K562 (cell line): ENCODE data around the gene SEPTIN12. TPM values are rescaled to one million over a fixed set of nuclear protein-coding genes. Genes with fewer than 3 reads are reported as not detected.

Experiments used
- ATAC-seq: fragments of 200-7000 bp; cut with Tn5 transposase; 3 replicates; pipeline ENCODE4 v1.9.1; 2020; ENCODE audit warnings: moderate library complexity
- BruUV-seq: library from RNA; stranded (reverse); fragments of 400-500 nt; replicated peaks from 2 replicates; lab custom pipeline; 2021; lab: Mats Ljungman, UMichigan
- CTCF ChIA-PET: fragments of 300-600 bp; formaldehyde crosslinking; extraction: SDS; loops from one replicate; lab custom pipeline; 2021; ENCODE audit warnings: low intra/inter-chr PET ratio; lab: Yijun Ruan, JAX
- POLR2A ChIA-PET: fragments of 300-600, 350-650 bp; sonication (Branson Sonifier 250); formaldehyde crosslinking; extraction: SDS; loops from one replicate; lab custom pipeline; 2021; ENCODE audit warnings: antibody characterized with exemption, inconsistent platforms; lab: Yijun Ruan, JAX
- DNase-seq, 4 experiments: peaks; one replicate each; pipeline versions ENCODE4 v3.0.0 to v3.0.0-alpha.2; 2011 to 2018; ENCODE audit warnings: low spot score in 3 of 4, mixed read lengths in 3 of 4; ENCODE audit errors: extremely low read depth in 1 of 4
- FAIRE-seq: peaks from 2 replicates; lab custom pipeline; 2011; peaks lifted over from hg19 to GRCh38; lab: Jason Lieb, UNC
- H2AFZ ChIP-seq: 2 replicates; pipeline ENCODE4 v1.6.0; 2011; ENCODE audit warnings: low read depth, low read length, control low read depth, inconsistent platforms
- H3K27ac ChIP-seq: fragments of 200-600 bp; 3 replicates; pipeline ENCODE4 v1.8.0; 2011; ENCODE audit warnings: low read depth, mild to moderate bottlenecking, control low read depth, inconsistent platforms, low read length, moderate library complexity, mixed read lengths; ENCODE audit errors: extremely low read depth
- H3K27me3 ChIP-seq, 2 experiments: fragments of 300-600 bp in 1 of 2; 2 replicates in 1 of 2; 3 replicates in 1 of 2; pipeline versions ENCODE4 v1.6.0 to v1.8.0; 2011; ENCODE audit warnings: inconsistent platforms in 2 of 2, low read length in 2 of 2, mild to moderate bottlenecking in 1 of 2, mixed read lengths in 1 of 2, moderate library complexity in 1 of 2; ENCODE audit not compliant: control insufficient read depth in 2 of 2, insufficient read depth in 2 of 2
- H3K36me3 ChIP-seq: fragments of 300-600 bp; 3 replicates; pipeline ENCODE4 v1.8.0; 2011; ENCODE audit warnings: mild to moderate bottlenecking, low read length, inconsistent platforms; ENCODE audit not compliant: control insufficient read depth, insufficient read depth
- H3K4me1 ChIP-seq, 2 experiments: fragments of 200-600 bp in 1 of 2; replicated peaks in 1 of 2; 2 replicates in 1 of 2; 3 replicates in 1 of 2; pipeline versions ENCODE4 v1.5.1 to v1.8.0; 2011; ENCODE audit warnings: inconsistent platforms in 2 of 2, low read length in 2 of 2, mild to moderate bottlenecking in 1 of 2, mixed read lengths in 1 of 2, moderate library complexity in 1 of 2; ENCODE audit not compliant: control insufficient read depth in 2 of 2, insufficient read depth in 2 of 2
- H3K4me2 ChIP-seq: 2 replicates; pipeline ENCODE4 v1.6.1; 2011; ENCODE audit warnings: low read length, control low read depth, inconsistent platforms, mixed read lengths; ENCODE audit not compliant: insufficient read depth
- H3K4me3 ChIP-seq: fragments of 200-600 bp; sonication (generic), shearing (Covaris generic); 2 replicates; pipeline ENCODE4 v1.5.1; 2016; ENCODE audit warnings: control low read depth, inconsistent platforms
- H3K79me2 ChIP-seq: fragments of 200-600 bp; 3 replicates; pipeline ENCODE4 v1.8.0; 2011; ENCODE audit warnings: low read length, inconsistent platforms; ENCODE audit not compliant: control insufficient read depth, insufficient read depth
- H3K9ac ChIP-seq, 2 experiments: 2 replicates each; pipeline versions ENCODE4 v1.6.0 to v1.6.1; 2011; ENCODE audit warnings: low read depth in 2 of 2, low read length in 2 of 2, control low read depth in 1 of 2, inconsistent platforms in 1 of 2, mild to moderate bottlenecking in 1 of 2, mixed read lengths in 1 of 2; ENCODE audit not compliant: insufficient read depth in 1 of 2
- H3K9me1 ChIP-seq: one replicate; pipeline ENCODE4 v1.6.0; 2011; ENCODE audit warnings: inconsistent platforms, mild to moderate bottlenecking, low read length, moderate library complexity; ENCODE audit not compliant: control insufficient read depth, insufficient read depth
- H3K9me3 ChIP-seq: replicated peaks from 2 replicates; pipeline ENCODE4 v1.5.1; 2011; ENCODE audit warnings: low read depth, low read length, inconsistent platforms; ENCODE audit not compliant: control insufficient read depth, insufficient read depth
- H4K20me1 ChIP-seq: replicated peaks from 2 replicates; pipeline ENCODE4 v1.6.1; 2011; ENCODE audit warnings: low read length, inconsistent platforms, mixed read lengths; ENCODE audit not compliant: control insufficient read depth, insufficient read depth
- CCAR2 ChIP-seq: fragments of 200-400 bp; formaldehyde crosslinking; IDR thresholded peaks from 2 replicates; pipeline ENCODE4 v1.6.1; 2017; ENCODE audit warnings: mild to moderate bottlenecking, low read depth, low read length
- CREB3 ChIP-seq: fragments of 450-650 bp; conservative IDR thresholded peaks from 2 replicates; pipeline ENCODE4 v1.6.1; 2016; ENCODE audit warnings: missing genetic modification characterization, low read depth, mild to moderate bottlenecking, missing compliant biosample characterization, moderate library complexity
- ETV5 ChIP-seq: sonication (generic); formaldehyde crosslinking; IDR thresholded peaks from 2 replicates; pipeline ENCODE4 v1.4.0; 2020; ENCODE audit warnings: low read depth, mild to moderate bottlenecking, missing genetic modification reagents
- GTF2E2 ChIP-seq: fragments of 200-800 bp; sonication (Bioruptor generic); IDR thresholded peaks from 2 replicates; pipeline ENCODE4 v1.6.1; 2016; ENCODE audit warnings: missing genetic modification characterization, missing compliant biosample characterization
- KDM4B ChIP-seq, 2 experiments: fragments of 450-650 bp in 1 of 2; sonication (generic) in 1 of 2; IDR thresholded peaks; 2 replicates each; pipeline ENCODE4 v1.6.1; 2016 to 2017; ENCODE audit warnings: borderline replicate concordance in 2 of 2, antibody characterized with exemption in 1 of 2, low read depth in 1 of 2, mild to moderate bottlenecking in 1 of 2
- NFE2 ChIP-seq: IDR thresholded peaks from 2 replicates; pipeline ENCODE4 v1.6.1; 2014; ENCODE audit warnings: antibody characterized with exemption, low read depth
- NR3C1 ChIP-seq: sonication (generic); formaldehyde crosslinking; IDR thresholded peaks from 2 replicates; pipeline ENCODE4 v1.8.1; 2022; ENCODE audit warnings: missing genetic modification reagents
- POLR2A ChIP-seq: fragments of 450-650 bp; conservative IDR thresholded peaks from 2 replicates; pipeline ENCODE4 v1.6.1; 2016
- ZBTB26 ChIP-seq: fragments of 450-650 bp; formaldehyde crosslinking; IDR thresholded peaks from 2 replicates; pipeline ENCODE4 v1.4.0; 2022; ENCODE audit warnings: missing genetic modification characterization
- ZNF212 ChIP-seq: fragments of 450-650 bp; formaldehyde crosslinking; IDR thresholded peaks from 2 replicates; pipeline ENCODE4 v1.4.0; 2020; ENCODE audit warnings: mild to moderate bottlenecking
- ZNF316 ChIP-seq: fragments of 450-650 bp; IDR thresholded peaks from 2 replicates; pipeline ENCODE4 v1.6.1; 2016
- whole genome bisulfite sequencing: fragments of 100-300 bp; shearing (Covaris generic); methylation state at CpG from one replicate; pipeline ENCODE4 v1.1.6; 2016; ENCODE audit warnings: low coverage, mixed read lengths; ENCODE audit not compliant: insufficient coverage; ENCODE audit errors: missing lambda C conversion rate; 5-methylcytosine and 5-hydroxymethylcytosine counted together
- in situ Hi-C: fragments of 300-500 bp; cut with MboI; formaldehyde crosslinking; loops from 4 replicates; pipeline ENCODE4 v1.15.0; 2018; ENCODE audit warnings: inconsistent platforms, mixed read lengths
- intact Hi-C: fragments of 100-400 bp; cut with micrococcal nuclease; formaldehyde crosslinking; loops from 2 replicates; pipeline ENCODE4 v1.14.2; 2022
- polyA plus RNA-seq, 8 experiments: library from polyadenylated mRNA; depleted of rRNA in 4 of 8; stranded (reverse) in 5 of 8; unstranded in 3 of 8; fragments of >200 nt; fragmentation: Nextera tagmentation in 2 of 8; fragmentation: Illumina TruSeq in 1 of 8; extraction: Ambion mirVana in 2 of 8; extraction: Trizol in 1 of 8; gene quantifications; 2 replicates each; pipeline versions ENCODE4 v1.2.1 to v1.2.3, GENCODE V29; 2011 to 2014; ENCODE audit warnings: inconsistent platforms in 1 of 8, missing spikeins in 1 of 8
- total RNA-seq, 7 experiments: library from RNA; depleted of rRNA in 6 of 7; stranded (reverse); fragments of >200 nt in 6 of 7; fragmentation: Illumina TruSeq in 2 of 7; extraction: Trizol in 2 of 7; gene quantifications; 2 replicates each; pipeline versions ENCODE4 v1.2.1 to v1.2.3, GENCODE V29; 2011 to 2021; ENCODE audit warnings: low replicate concordance in 1 of 7
- TF ChIP-seq, protein P1 (sequence below): fragments of 450-650 bp; IDR thresholded peaks from 2 replicates; pipeline ENCODE4 v1.7.1; 2018; ENCODE audit warnings: mild to moderate bottlenecking, low read depth; ENCODE audit not compliant: partially characterized antibody
- TF ChIP-seq, protein P2 (sequence below): fragments of 150-350 bp; IDR thresholded peaks from 2 replicates; pipeline ENCODE4 v1.6.1; 2014; ENCODE audit warnings: low read depth, mild to moderate bottlenecking, low read length, borderline replicate concordance

The SEPTIN12 gene
- total and polyA plus RNA-seq, 9 of the 15 experiments (the other 6 are each of a cell fraction or from before 2014, with no cell fraction given), result not detected

DNA sequence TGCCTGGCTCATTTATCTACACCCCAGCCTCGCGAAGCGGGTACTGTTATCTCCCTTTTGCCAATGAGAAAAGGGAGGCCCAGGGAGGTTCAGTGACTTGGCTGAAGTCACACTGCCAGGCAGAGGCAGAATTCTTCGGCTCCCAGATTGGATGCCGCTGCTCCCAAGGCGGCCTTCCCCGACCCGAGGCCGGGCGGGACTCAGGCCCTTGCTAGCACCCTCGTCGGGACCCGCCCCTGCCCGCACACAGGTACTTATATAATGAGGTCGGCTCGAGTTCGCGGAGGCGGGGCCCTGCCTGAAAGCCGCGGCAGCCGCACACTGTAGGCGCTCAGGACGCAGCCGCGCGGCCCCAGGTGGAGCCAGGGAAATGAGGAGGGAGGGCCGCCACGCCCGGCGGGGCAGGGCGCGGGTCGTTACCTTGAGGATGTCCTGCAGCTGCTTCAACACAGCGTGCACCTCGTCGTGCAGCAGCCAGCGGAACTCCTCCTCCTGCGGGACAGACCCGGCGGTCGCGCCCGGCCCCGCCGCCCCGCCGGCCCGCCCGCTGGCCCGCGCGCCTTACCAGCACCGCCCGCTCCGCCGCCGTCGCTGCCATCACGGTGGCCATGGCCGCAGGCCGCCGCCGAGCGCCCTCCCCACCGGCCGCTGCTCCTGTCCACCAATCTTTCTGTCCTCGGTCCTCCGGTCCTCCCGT, 14.0 kb upstream of the SEPTIN12 start, which contains the start of gene ROGDI:
TSS of gene ROGDI (minus strand) at position 672 of the 697 bp plus-strand sequence. CDS start at position 610, 62 bp downstream.
- WGBS, result 1% methylated on average over 62 of the region's 70 CpGs
- intact Hi-C loops, result loop anchor here (2.0 to 5.0 kb wide), 2 partner anchors 45 to 85 kb away; partner anchors contain the start of genes GLYR1 and UBN1
- DNase-seq (peak; percentile 74 to 90 (median 79)), FAIRE-seq (peak; percentile 78), ATAC-seq (peak; percentile 65)
- Histone ChIP-seq H3K9ac (peak within 1 kb of the TSS; percentile 67 to 89), H3K9me3 (no peaks in the 10 kb centered on the region), H2AFZ (peak within 1 kb of the TSS; percentile 91), H3K27me3 (no peaks in the 10 kb centered on the region), H3K79me2 (peaks cover 6% of the 10 kb centered on the region; the same call in 2 of the 3 replicates), H3K36me3 (peaks cover 41% of the 10 kb centered on the region; the same call in 2 of the 3 replicates), H3K4me3 (peak within 1 kb of the TSS; percentile 89), H4K20me1 (no peaks in the 10 kb centered on the region; the same call in 1 of the 2 replicates), H3K9me1 (no peaks in the 10 kb centered on the region), H3K27ac (peak within 1 kb of the TSS; percentile 78), H3K4me1 (peaks cover 35 to 70% of the 10 kb centered on the region in 2 experiments), H3K4me2 (peak within 1 kb of the TSS; percentile 79)
- in situ Hi-C loops, result no loop called here
- BruUV-seq, result no TSS peak
- CTCF ChIA-PET, result no interaction called here
- POLR2A ChIA-PET, result interaction anchor here (0.5 to 1.8 kb wide), 7 partner anchors 11 to 100 kb away, joined by 3 to 7 read pairs (median 4); partner anchors contain the start of gene ZNF500
- no peak for TF ChIP-seq KDM4B (IDR thresholded peaks at IDR 0.05; ENCODE audit: borderline replicate concordance in 2 of 2, low read depth in 1 of 2)
- TF ChIP-seq POLR2A, result peak; percentile 36; the same call in 1 of the 2 replicates
- no peak for TF ChIP-seq NR3C1 (CRISPR knock-in tag)
- 0 out of 2 replicates have a peak, but pooled peaks have one; percentile 2 for TF ChIP-seq ZBTB26 (CRISPR knock-in tag)
- TF ChIP-seq CREB3 (tag), result no peak
- TF ChIP-seq NFE2, result no peak
- TF ChIP-seq ZNF212 (CRISPR knock-in tag), result no peak
- no peak for TF ChIP-seq ZNF316
- no peak for TF ChIP-seq ETV5 (CRISPR knock-in tag)
- TF ChIP-seq, protein P1, sequence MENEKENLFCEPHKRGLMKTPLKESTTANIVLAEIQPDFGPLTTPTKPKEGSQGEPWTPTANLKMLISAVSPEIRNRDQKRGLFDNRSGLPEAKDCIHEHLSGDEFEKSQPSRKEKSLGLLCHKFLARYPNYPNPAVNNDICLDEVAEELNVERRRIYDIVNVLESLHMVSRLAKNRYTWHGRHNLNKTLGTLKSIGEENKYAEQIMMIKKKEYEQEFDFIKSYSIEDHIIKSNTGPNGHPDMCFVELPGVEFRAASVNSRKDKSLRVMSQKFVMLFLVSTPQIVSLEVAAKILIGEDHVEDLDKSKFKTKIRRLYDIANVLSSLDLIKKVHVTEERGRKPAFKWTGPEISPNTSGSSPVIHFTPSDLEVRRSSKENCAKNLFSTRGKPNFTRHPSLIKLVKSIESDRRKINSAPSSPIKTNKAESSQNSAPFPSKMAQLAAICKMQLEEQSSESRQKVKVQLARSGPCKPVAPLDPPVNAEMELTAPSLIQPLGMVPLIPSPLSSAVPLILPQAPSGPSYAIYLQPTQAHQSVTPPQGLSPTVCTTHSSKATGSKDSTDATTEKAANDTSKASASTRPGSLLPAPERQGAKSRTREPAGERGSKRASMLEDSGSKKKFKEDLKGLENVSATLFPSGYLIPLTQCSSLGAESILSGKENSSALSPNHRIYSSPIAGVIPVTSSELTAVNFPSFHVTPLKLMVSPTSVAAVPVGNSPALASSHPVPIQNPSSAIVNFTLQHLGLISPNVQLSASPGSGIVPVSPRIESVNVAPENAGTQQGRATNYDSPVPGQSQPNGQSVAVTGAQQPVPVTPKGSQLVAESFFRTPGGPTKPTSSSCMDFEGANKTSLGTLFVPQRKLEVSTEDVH, result no peak
- TF ChIP-seq, protein P2, sequence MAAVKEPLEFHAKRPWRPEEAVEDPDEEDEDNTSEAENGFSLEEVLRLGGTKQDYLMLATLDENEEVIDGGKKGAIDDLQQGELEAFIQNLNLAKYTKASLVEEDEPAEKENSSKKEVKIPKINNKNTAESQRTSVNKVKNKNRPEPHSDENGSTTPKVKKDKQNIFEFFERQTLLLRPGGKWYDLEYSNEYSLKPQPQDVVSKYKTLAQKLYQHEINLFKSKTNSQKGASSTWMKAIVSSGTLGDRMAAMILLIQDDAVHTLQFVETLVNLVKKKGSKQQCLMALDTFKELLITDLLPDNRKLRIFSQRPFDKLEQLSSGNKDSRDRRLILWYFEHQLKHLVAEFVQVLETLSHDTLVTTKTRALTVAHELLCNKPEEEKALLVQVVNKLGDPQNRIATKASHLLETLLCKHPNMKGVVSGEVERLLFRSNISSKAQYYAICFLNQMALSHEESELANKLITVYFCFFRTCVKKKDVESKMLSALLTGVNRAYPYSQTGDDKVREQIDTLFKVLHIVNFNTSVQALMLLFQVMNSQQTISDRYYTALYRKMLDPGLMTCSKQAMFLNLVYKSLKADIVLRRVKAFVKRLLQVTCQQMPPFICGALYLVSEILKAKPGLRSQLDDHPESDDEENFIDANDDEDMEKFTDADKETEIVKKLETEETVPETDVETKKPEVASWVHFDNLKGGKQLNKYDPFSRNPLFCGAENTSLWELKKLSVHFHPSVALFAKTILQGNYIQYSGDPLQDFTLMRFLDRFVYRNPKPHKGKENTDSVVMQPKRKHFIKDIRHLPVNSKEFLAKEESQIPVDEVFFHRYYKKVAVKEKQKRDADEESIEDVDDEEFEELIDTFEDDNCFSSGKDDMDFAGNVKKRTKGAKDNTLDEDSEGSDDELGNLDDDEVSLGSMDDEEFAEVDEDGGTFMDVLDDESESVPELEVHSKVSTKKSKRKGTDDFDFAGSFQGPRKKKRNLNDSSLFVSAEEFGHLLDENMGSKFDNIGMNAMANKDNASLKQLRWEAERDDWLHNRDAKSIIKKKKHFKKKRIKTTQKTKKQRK, result no peak
- no peak for TF ChIP-seq GTF2E2 (tag)
- no peak for TF ChIP-seq CCAR2
